22Rv1 (cell line): ENCODE measurements around the gene SH3PXD2A.

Experiments used
- CTCF ChIP-seq: fragments of 450-650 bp; IDR thresholded peaks from 2 replicates; pipeline ENCODE4 v1.5.1; 2017; ENCODE audit warnings: mild to moderate bottlenecking
- ZFX ChIP-seq: fragments of 450-650 bp; IDR thresholded peaks from 2 replicates; pipeline ENCODE4 v1.6.1; 2017; ENCODE audit warnings: antibody characterized with exemption, borderline replicate concordance

- no peak for TF ChIP-seq CTCF
- no peak for TF ChIP-seq ZFX
Measured at GRCh38 chr10:103802081-103802480, 53.3 kb downstream of the SH3PXD2A start.
